ENCODE results near the gene CHORDC1.
"Not testable (repeated sequence)": the region's sequence is repeated elsewhere in the genome, so short reads cannot be mapped to it uniquely, and the experiment has no call there.

Gene CHORDC1

GRCh38 chr11:90216611-90217010, 6.2 kb downstream of the CHORDC1 start:
- H3K36me3 ChIP-seq (ENCODE audit: insufficient read depth, low read length): peaks cover 36% of the 10 kb centered on the region

GRCh38 chr11:90213322-90213721, 9.5 kb downstream of the CHORDC1 start:
- Histone ChIP-seq H3K4me3 (ENCODE audit: low read length, poor library complexity, severe bottlenecking) (no peak overlapping the region), H3K9ac (ENCODE audit: low read depth, low read length, poor library complexity, severe bottlenecking) (no peak overlapping the region), H3F3A (ENCODE audit: low read depth) (no peaks in the 10 kb centered on the region), H4K20me1 (ENCODE audit: insufficient read depth, low read length, poor library complexity, severe bottlenecking) (peaks cover 46% of the 10 kb centered on the region), H3K4me2 (ENCODE audit: low read depth, low read length, poor library complexity, severe bottlenecking) (peak overlapping the region; percentile 23), H3K79me2 (ENCODE audit: insufficient read depth, low read length) (peaks cover 64% of the 10 kb centered on the region), H3K9me3 (ENCODE audit: insufficient read depth, low read depth, low read length) (no peaks in the 10 kb centered on the region), H3K9me2 (replicated peaks; ENCODE audit: low read depth, low read length) (no peaks in the 10 kb centered on the region), H3K36me3 (ENCODE audit: insufficient read depth, low read length) (peaks cover 67% of the 10 kb centered on the region), H3K27me3 (ENCODE audit: insufficient read depth, low read length, poor library complexity, severe bottlenecking) (no peaks in the 10 kb centered on the region), H3K4me1 (ENCODE audit: insufficient read depth, low read length, poor library complexity, severe bottlenecking) (peaks cover 28% of the 10 kb centered on the region), H2AFZ (ENCODE audit: low read length) (no peak overlapping the region)
- TF ChIP-seq CTCF (conservative IDR thresholded peaks at IDR 0.05; ENCODE audit: low read length) (no peak), EZH2phosphoT487 (IDR thresholded peaks at IDR 0.05; ENCODE audit: borderline replicate concordance) (no peak)

More at GRCh38 chr11:90216611-90217010, 6.2 kb downstream of the CHORDC1 start:
- Histone ChIP-seq H3K4me3 (ENCODE audit: low read length, poor library complexity, severe bottlenecking) (peak overlapping the region; percentile 52), H2AFZ (ENCODE audit: low read length) (no peak overlapping the region), H3K9me3 (ENCODE audit: insufficient read depth, low read depth, low read length) (no peaks in the 10 kb centered on the region), H3K27me3 (ENCODE audit: insufficient read depth, low read length, poor library complexity, severe bottlenecking) (no peaks in the 10 kb centered on the region), H3K4me2 (ENCODE audit: low read depth, low read length, poor library complexity, severe bottlenecking) (peak overlapping the region; percentile 83), H3K9ac (ENCODE audit: low read depth, low read length, poor library complexity, severe bottlenecking) (peak overlapping the region; percentile 23), H3K4me1 (ENCODE audit: insufficient read depth, low read length, poor library complexity, severe bottlenecking) (peaks cover 52% of the 10 kb centered on the region), H3F3A (ENCODE audit: low read depth) (no peaks in the 10 kb centered on the region), H3K9me2 (replicated peaks; ENCODE audit: low read depth, low read length) (no peaks in the 10 kb centered on the region), H3K79me2 (ENCODE audit: insufficient read depth, low read length) (peaks cover 93% of the 10 kb centered on the region), H4K20me1 (ENCODE audit: insufficient read depth, low read length, poor library complexity, severe bottlenecking) (peaks cover 75% of the 10 kb centered on the region)
- no peak for TF ChIP-seq CTCF (conservative IDR thresholded peaks at IDR 0.05; ENCODE audit: low read length)
- no peak for TF ChIP-seq EZH2phosphoT487 (IDR thresholded peaks at IDR 0.05; ENCODE audit: borderline replicate concordance)

- H3K36me3 ChIP-seq (ENCODE audit: insufficient read depth, low read length): peaks cover 89% of the 10 kb centered on the region
- peaks cover 22% of the 10 kb centered on the region for H3K79me2 ChIP-seq (ENCODE audit: insufficient read depth, low read length)
- no peak overlapping the region for H3K4me3 ChIP-seq (ENCODE audit: low read length, poor library complexity, severe bottlenecking)
- no peak overlapping the region for H3K9ac ChIP-seq (ENCODE audit: low read depth, low read length, poor library complexity, severe bottlenecking)
- no peaks in the 10 kb centered on the region for H3K9me2 ChIP-seq (replicated peaks; ENCODE audit: low read depth, low read length)
- H3F3A ChIP-seq (ENCODE audit: low read depth): no peaks in the 10 kb centered on the region
- no peaks in the 10 kb centered on the region for H3K9me3 ChIP-seq (ENCODE audit: insufficient read depth, low read depth, low read length)
- peaks cover 14% of the 10 kb centered on the region for H4K20me1 ChIP-seq (ENCODE audit: insufficient read depth, low read length, poor library complexity, severe bottlenecking)
- no peak overlapping the region for H3K4me2 ChIP-seq (ENCODE audit: low read depth, low read length, poor library complexity, severe bottlenecking)
- H3K4me1 ChIP-seq (ENCODE audit: insufficient read depth, low read length, poor library complexity, severe bottlenecking): no peaks in the 10 kb centered on the region
- H3K27me3 ChIP-seq (ENCODE audit: insufficient read depth, low read length, poor library complexity, severe bottlenecking): no peaks in the 10 kb centered on the region
- TF ChIP-seq EZH2phosphoT487 (IDR thresholded peaks at IDR 0.05; ENCODE audit: borderline replicate concordance): no peak
- no peak for TF ChIP-seq CTCF (conservative IDR thresholded peaks at IDR 0.05; ENCODE audit: low read length)
- H2AFZ ChIP-seq (ENCODE audit: low read length): no peak overlapping the region
Observed at GRCh38 chr11:90208857-90209256, 14.0 kb downstream of the CHORDC1 start.

- not testable (repeated sequence) for H3K4me3 ChIP-seq (ENCODE audit: low read length, poor library complexity, severe bottlenecking); H3K9ac ChIP-seq (ENCODE audit: low read depth, low read length, poor library complexity, severe bottlenecking); H3K4me1 ChIP-seq (ENCODE audit: insufficient read depth, low read length, poor library complexity, severe bottlenecking); H3F3A ChIP-seq (ENCODE audit: low read depth); H3K4me2 ChIP-seq (ENCODE audit: low read depth, low read length, poor library complexity, severe bottlenecking); H2AFZ ChIP-seq (ENCODE audit: low read length); H3K9me3 ChIP-seq (ENCODE audit: insufficient read depth, low read depth, low read length); H3K27me3 ChIP-seq (ENCODE audit: insufficient read depth, low read length, poor library complexity, severe bottlenecking); H3K9me2 ChIP-seq (replicated peaks; ENCODE audit: low read depth, low read length)
- peaks cover 13% of the 10 kb centered on the region; the same call in 1 of the 2 replicates for H3K79me2 ChIP-seq (ENCODE audit: insufficient read depth, low read length)
- peaks cover 88% of the 10 kb centered on the region for H3K36me3 ChIP-seq (ENCODE audit: insufficient read depth, low read length)
- peaks cover 21% of the 10 kb centered on the region for H4K20me1 ChIP-seq (ENCODE audit: insufficient read depth, low read length, poor library complexity, severe bottlenecking)
Observed at GRCh38 chr11:90207992-90208391, 14.9 kb downstream of the CHORDC1 start.
